ENCODE measurements around the gene USP34.

Gene USP34

GRCh38 chr2:61419129-61419528 is 51.8 kb downstream of the USP34 start:
- no peak for TF ChIP-seq CTCF (IDR thresholded peaks at IDR 0.05; ENCODE audit: low read depth, low read length)
- in situ Hi-C loops (cut with HindIII; ENCODE audit: low sequenced_read_pairs): no loop called here
- DNase-seq (ENCODE audit: low read depth, low spot score): peak; percentile 20
- H3K4me3 ChIP-seq (ENCODE audit: low read depth, low read length): no peak overlapping the region

- no peak for TF ChIP-seq CTCF (IDR thresholded peaks at IDR 0.05; ENCODE audit: low read depth, low read length)
- in situ Hi-C loops (cut with HindIII; ENCODE audit: low sequenced_read_pairs): no loop called here
- H3K4me3 ChIP-seq (ENCODE audit: low read depth, low read length): no peak overlapping the region
- no peak for DNase-seq (ENCODE audit: low read depth, low spot score)
Measured at GRCh38 chr2:61416871-61417645, 53.8 kb downstream of the USP34 start.

- in situ Hi-C loops (cut with HindIII; ENCODE audit: low sequenced_read_pairs): no loop called here
- H3K4me3 ChIP-seq (ENCODE audit: low read depth, low read length): no peak overlapping the region
- DNase-seq (ENCODE audit: low read depth, low spot score): no peak
- TF ChIP-seq CTCF (IDR thresholded peaks at IDR 0.05; ENCODE audit: low read depth, low read length): no peak
Measured at GRCh38 chr2:61415265-61415664, 55.6 kb downstream of the USP34 start.

- no peak overlapping the region for H3K4me3 ChIP-seq (ENCODE audit: low read depth, low read length)
- in situ Hi-C loops (cut with HindIII; ENCODE audit: low sequenced_read_pairs): no loop called here
- DNase-seq (ENCODE audit: low read depth, low spot score): no peak
- no peak for TF ChIP-seq CTCF (IDR thresholded peaks at IDR 0.05; ENCODE audit: low read depth, low read length)
Measured at GRCh38 chr2:61414674-61415073, 56.2 kb downstream of the USP34 start.

- H3K4me3 ChIP-seq (ENCODE audit: low read depth, low read length): no peak overlapping the region
- no peak for DNase-seq (ENCODE audit: low read depth, low spot score)
- no peak for TF ChIP-seq CTCF (IDR thresholded peaks at IDR 0.05; ENCODE audit: low read depth, low read length)
- in situ Hi-C loops (cut with HindIII; ENCODE audit: low sequenced_read_pairs): no loop called here
Measured at GRCh38 chr2:61411109-61411508, 59.8 kb downstream of the USP34 start.

- no peak for DNase-seq (ENCODE audit: low read depth, low spot score)
- no peak overlapping the region for H3K4me3 ChIP-seq (ENCODE audit: low read depth, low read length)
- no peak for TF ChIP-seq CTCF (IDR thresholded peaks at IDR 0.05; ENCODE audit: low read depth, low read length)
- in situ Hi-C loops (cut with HindIII; ENCODE audit: low sequenced_read_pairs): no loop called here
Measured at GRCh38 chr2:61410185-61410584, 60.7 kb downstream of the USP34 start.
